ENCODE data around the gene CMTM5. TPM values are rescaled to one million over a fixed set of nuclear protein-coding genes. Genes with fewer than 3 reads are reported as not detected.
"Not testable (repeated sequence)": the region's sequence is repeated elsewhere in the genome, so short reads cannot be mapped to it uniquely, and the experiment has no call there.

The CMTM5 gene
- total RNA-seq, 1 donor from 2014 or later: 2.0 TPM

DNA sequence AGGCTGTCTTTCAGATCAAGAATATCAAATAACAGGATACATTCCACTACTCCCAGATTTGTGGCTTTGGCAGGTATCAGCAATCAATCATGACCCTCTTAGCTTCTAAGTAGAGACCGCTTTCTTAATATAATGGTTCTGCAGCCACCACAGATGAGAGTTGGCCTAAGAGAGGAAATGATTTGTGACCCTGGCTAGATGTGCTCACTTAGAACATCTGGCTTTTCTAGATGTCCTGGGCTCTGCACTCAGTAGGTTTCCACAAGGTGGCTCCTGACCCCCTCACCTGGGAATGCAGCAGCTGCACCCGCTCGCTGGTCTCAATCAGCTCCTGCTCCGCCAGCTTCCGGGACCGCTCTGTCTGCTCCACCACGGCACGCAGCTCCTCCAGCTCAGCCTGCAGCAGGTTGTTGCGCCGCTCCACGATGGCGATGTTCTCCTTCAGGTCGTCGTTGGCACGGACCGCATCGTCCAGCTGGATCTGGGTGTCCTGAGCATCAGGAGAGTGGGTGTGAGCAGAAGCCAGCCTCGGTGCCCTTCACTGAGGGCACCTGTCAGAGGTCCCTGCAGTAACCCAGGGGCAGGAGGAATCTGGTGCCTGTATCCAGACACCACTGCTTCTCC lies 8.9 kb downstream of the CMTM5 start:
- TF ChIP-seq, protein P1, sequence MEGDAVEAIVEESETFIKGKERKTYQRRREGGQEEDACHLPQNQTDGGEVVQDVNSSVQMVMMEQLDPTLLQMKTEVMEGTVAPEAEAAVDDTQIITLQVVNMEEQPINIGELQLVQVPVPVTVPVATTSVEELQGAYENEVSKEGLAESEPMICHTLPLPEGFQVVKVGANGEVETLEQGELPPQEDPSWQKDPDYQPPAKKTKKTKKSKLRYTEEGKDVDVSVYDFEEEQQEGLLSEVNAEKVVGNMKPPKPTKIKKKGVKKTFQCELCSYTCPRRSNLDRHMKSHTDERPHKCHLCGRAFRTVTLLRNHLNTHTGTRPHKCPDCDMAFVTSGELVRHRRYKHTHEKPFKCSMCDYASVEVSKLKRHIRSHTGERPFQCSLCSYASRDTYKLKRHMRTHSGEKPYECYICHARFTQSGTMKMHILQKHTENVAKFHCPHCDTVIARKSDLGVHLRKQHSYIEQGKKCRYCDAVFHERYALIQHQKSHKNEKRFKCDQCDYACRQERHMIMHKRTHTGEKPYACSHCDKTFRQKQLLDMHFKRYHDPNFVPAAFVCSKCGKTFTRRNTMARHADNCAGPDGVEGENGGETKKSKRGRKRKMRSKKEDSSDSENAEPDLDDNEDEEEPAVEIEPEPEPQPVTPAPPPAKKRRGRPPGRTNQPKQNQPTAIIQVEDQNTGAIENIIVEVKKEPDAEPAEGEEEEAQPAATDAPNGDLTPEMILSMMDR (conservative IDR thresholded peaks at IDR 0.05): no peak
- no peaks in the 10 kb centered on the region for H3K27me3 Mint-ChIP-seq (ENCODE audit: low read depth)
- H3K4me1 Mint-ChIP-seq: no peaks in the 10 kb centered on the region
- H3K36me3 Mint-ChIP-seq (ENCODE audit: low read depth): no peaks in the 10 kb centered on the region
- no peaks in the 10 kb centered on the region for H3K9me3 Mint-ChIP-seq
- no peak overlapping the region for H3K4me3 Mint-ChIP-seq
- H3K27ac Mint-ChIP-seq (ENCODE audit: unreplicated experiment): no peak overlapping the region
- DNase-seq (ENCODE audit: low read depth, low spot score): no peak

DNA sequence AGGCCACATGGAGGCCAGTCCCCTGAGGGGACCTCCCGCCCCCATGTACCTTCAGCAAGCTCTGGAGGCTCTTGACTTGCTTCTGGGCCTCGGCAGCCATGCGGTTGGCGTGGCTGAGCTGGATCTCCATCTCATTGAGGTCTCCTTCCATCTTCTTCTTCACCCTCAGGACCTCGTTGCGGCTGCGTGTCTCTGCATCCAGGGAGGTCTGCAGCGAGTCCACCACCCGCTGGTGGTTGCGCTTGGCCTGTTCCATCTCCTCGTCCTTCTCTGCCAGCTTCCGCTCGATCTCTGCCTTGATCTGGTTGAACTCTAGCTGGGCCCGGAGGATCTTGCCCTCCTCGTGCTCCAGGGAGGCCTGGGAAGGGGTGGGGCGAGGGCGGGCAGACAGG lies 9.4 kb downstream of the CMTM5 start:
- H3K36me3 Mint-ChIP-seq (ENCODE audit: low read depth); DNase-seq (ENCODE audit: low read depth, low spot score); H3K9me3 Mint-ChIP-seq; H3K27me3 Mint-ChIP-seq (ENCODE audit: low read depth); H3K4me1 Mint-ChIP-seq; H3K27ac Mint-ChIP-seq (ENCODE audit: unreplicated experiment); H3K4me3 Mint-ChIP-seq: not testable (repeated sequence)

DNA sequence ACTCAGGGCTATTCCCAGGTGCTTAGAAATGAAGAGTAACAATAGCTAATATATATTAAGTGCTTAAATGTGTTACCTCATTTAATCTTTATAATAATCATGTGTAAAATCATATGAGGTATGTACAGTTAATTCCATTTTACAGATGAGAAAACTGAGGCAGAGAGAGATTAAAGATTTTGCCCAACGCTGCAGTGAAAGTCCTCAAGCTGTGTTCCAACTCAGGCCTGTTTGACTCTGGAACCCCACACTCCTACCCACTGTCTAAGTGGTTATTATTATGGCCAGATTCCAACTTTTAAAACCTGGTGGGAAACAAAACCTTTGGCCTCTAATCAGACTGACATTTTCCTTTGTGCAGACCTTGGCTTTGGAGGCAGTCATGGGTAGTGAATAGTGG lies 10.2 kb downstream of the CMTM5 start:
- no peak for DNase-seq (ENCODE audit: low read depth, low spot score)
- Mint-ChIP-seq H3K4me1 (no peaks in the 10 kb centered on the region), H3K4me3 (no peak overlapping the region), H3K36me3 (ENCODE audit: low read depth) (no peaks in the 10 kb centered on the region), H3K9me3 (no peaks in the 10 kb centered on the region), H3K27me3 (ENCODE audit: low read depth) (peaks cover 2% of the 10 kb centered on the region), H3K27ac (ENCODE audit: unreplicated experiment) (no peak overlapping the region)
- TF ChIP-seq, protein P1 (conservative IDR thresholded peaks at IDR 0.05): no peak

DNA sequence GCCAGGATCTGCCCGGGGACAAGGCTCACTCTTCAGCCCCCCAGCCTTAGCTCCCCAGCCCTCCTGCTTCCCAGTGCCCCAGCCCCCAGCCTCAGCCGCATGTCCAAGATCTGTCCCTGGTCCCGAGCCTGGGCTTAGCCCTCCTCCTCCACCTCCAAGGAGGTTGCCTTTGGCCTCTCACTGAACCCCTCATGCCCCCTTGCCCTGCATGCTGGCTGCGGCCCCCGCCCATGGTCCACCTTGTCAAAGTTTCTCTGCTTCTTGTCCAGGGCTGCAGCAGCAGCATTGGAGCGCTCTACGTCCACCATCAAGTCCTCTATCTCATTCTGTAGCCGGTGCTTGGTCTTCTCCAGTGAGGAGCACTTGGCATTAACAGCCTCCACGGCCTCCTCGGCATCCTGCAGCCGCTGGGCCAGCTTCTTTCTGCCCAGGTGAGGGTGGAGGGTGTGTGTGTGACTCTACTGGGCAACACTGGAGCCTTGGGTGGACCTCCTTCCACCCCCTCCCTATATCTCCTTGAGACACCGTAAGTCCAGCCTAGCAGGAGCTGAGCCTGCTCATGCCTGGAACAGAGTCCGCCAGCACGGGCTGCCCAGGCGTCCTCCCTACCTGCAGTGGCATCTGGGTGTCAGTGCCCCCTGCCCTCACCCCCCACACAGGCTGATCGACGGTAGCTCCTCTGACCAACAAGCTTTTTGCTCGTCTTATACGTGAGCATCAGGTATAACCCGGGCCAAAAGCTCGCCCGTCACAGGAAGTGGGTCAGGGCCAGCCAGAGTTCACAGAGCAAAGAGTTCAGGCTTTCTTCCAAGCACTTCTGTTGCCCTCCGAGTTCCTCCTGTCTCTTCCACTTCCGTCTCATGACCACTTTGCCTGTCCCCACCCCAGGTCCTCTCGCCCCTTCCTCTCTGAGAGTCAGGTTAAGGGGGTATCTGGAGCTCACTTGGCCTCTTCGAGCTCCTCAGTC lies 11.4 kb downstream of the CMTM5 start:
- no peaks in the 10 kb centered on the region for H3K4me1 Mint-ChIP-seq
- no peaks in the 10 kb centered on the region for H3K9me3 Mint-ChIP-seq
- no peaks in the 10 kb centered on the region for H3K36me3 Mint-ChIP-seq (ENCODE audit: low read depth)
- H3K4me3 Mint-ChIP-seq: no peak overlapping the region
- TF ChIP-seq, protein P1 (conservative IDR thresholded peaks at IDR 0.05): no peak
- H3K27ac Mint-ChIP-seq (ENCODE audit: unreplicated experiment): peak overlapping the region; percentile 43
- DNase-seq (ENCODE audit: low read depth, low spot score): no peak
- peaks cover 6% of the 10 kb centered on the region for H3K27me3 Mint-ChIP-seq (ENCODE audit: low read depth)

DNA sequence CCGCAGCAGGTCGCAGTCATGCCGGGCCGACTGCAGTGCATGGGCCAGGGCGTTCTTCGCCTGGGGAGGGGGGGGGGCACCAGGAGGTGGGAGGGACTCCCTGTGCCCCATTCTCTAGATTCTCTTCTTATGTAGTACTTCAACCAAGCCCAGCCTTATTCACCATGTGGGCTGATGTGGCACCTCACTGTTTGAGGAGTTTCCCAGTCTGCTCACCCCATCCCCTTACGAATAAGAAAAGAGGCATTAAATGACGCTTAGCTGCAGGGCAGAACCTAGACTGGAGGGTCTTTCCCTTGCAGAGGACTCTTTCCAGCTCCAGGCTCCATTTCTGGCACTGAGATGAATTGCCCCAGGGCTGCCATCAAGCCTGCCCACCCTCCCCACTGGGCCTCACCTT lies 12.2 kb downstream of the CMTM5 start:
- H3K4me3 Mint-ChIP-seq: no peak overlapping the region
- peaks cover 8% of the 10 kb centered on the region for H3K27me3 Mint-ChIP-seq (ENCODE audit: low read depth)
- H3K4me1 Mint-ChIP-seq: no peaks in the 10 kb centered on the region
- H3K36me3 Mint-ChIP-seq (ENCODE audit: low read depth): no peaks in the 10 kb centered on the region
- H3K9me3 Mint-ChIP-seq: peaks cover 3% of the 10 kb centered on the region
- H3K27ac Mint-ChIP-seq (ENCODE audit: unreplicated experiment): no peak overlapping the region
- TF ChIP-seq, protein P1 (conservative IDR thresholded peaks at IDR 0.05): no peak
- no peak for DNase-seq (ENCODE audit: low read depth, low spot score)

DNA sequence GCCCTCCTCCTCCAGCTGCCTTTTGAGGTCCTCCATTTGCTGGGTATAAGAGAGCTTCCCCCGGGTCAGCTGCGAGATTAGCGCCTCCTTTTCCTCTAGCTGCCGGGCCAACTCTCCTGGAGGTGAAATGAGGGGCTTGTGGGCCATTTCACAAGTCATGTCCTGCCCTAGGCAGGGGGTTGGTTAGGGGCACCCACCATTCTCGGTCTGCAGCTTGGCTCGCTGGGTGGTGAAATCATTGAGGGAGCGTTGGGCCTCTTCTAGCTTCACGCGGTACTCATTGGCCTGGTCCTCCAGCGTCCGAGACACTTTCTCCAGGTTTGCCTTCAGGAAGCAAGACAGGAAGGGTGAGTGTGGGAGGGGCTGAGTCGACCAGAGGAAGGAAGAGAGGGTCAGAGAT lies 12.6 kb downstream of the CMTM5 start:
- Mint-ChIP-seq H3K9me3 (peaks cover 3% of the 10 kb centered on the region), H3K36me3 (ENCODE audit: low read depth) (no peaks in the 10 kb centered on the region), H3K4me1 (no peaks in the 10 kb centered on the region), H3K27ac (ENCODE audit: unreplicated experiment) (no peak overlapping the region), H3K27me3 (ENCODE audit: low read depth) (peaks cover 8% of the 10 kb centered on the region), H3K4me3 (no peak overlapping the region)
- DNase-seq (ENCODE audit: low read depth, low spot score): no peak
- TF ChIP-seq, protein P1 (conservative IDR thresholded peaks at IDR 0.05): no peak

DNA sequence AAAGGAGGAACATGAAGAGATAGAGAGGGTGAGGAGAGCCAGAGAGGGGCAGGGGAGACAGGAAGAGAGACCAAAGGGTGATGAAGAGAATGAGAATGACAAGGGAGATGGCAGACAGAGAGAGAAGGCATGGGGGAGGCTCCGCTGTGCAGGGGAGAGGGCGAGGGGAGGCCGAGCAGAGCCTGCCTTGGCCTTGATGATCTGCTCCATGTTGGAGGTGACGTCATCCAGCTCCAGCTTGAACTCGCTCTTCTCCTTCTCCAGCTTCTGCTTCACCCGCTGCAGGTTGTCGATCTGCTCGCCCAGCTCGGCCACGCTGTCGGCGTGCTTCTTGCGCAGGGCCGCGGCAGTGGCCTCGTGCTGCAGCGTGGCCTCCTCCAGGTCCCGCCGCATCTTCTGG lies 13.0 kb downstream of the CMTM5 start:
- not testable (repeated sequence) for H3K9me3 Mint-ChIP-seq; H3K4me1 Mint-ChIP-seq; DNase-seq (ENCODE audit: low read depth, low spot score); H3K4me3 Mint-ChIP-seq; H3K27ac Mint-ChIP-seq (ENCODE audit: unreplicated experiment); H3K36me3 Mint-ChIP-seq (ENCODE audit: low read depth); H3K27me3 Mint-ChIP-seq (ENCODE audit: low read depth)

Data from neural crest cell (in vitro differentiated cells).